PFSK-1 (cell line): ENCODE measurements around the gene ERICH4. TPM values are rescaled to one million over a fixed set of nuclear protein-coding genes. Genes with fewer than 3 reads are reported as not detected.
A peak's percentile ranks its signal among the peaks of the same experiment; 100 is the strongest.

ENCODE experiments used
- FOXP2 ChIP-seq: optimal IDR thresholded peaks from 2 replicates; pipeline ENCODE3; 2011; ENCODE audit warnings: borderline replicate concordance, control low read depth, inconsistent platforms; ENCODE audit not compliant: insufficient read depth; ENCODE audit errors: extremely low read length, extremely low read depth
- POLR2AphosphoS5 ChIP-seq: IDR thresholded peaks from 2 replicates; pipeline ENCODE4 v1.6.1; 2012; ENCODE audit warnings: low read depth, mild to moderate bottlenecking, control low read depth, low read length, moderate library complexity
- REST ChIP-seq, 2 experiments: IDR thresholded peaks; 2 replicates each; pipeline versions ENCODE4 v1.6.1 to v1.8.0; 2011 to 2012; ENCODE audit warnings: low read depth in 2 of 2, low read length in 2 of 2, control low read depth in 1 of 2, inconsistent platforms in 1 of 2, mild to moderate bottlenecking in 1 of 2, moderate library complexity in 1 of 2; ENCODE audit not compliant: insufficient read depth in 1 of 2
- SIN3A ChIP-seq: IDR thresholded peaks from 2 replicates; pipeline ENCODE4 v1.6.1; 2012; ENCODE audit warnings: mild to moderate bottlenecking, low read length, moderate library complexity, borderline replicate concordance; ENCODE audit not compliant: insufficient read depth
- TAF1 ChIP-seq: IDR thresholded peaks from 2 replicates; pipeline ENCODE4 v1.6.1; 2012; ENCODE audit warnings: low read length, control low read depth, borderline replicate concordance; ENCODE audit not compliant: insufficient read depth
- polyA plus RNA-seq: library from polyadenylated mRNA; unstranded; fragments of >200 nt; gene quantifications from one replicate; pipeline ENCODE4 v1.2.1, GENCODE V29; 2012; ENCODE audit warnings: low read depth, missing spikeins; ENCODE audit not compliant: insufficient read length

The ERICH4 gene, protein sequence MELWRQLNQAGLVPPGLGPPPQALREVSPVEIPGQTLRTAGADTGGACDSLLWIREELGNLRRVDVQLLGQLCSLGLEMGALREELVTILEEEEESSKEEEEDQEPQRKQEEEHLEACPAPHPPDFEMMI
- polyA plus RNA-seq: not detected

- TF ChIP-seq REST (IDR thresholded peaks at IDR 0.05; ENCODE audit: insufficient read depth in 1 of 2, low read depth in 2 of 2, low read length in 2 of 2) (no peak), POLR2AphosphoS5 (no peak), TAF1 (no peak), SIN3A (no peak), FOXP2 (no peak)
Observed at GRCh38 chr19:41442473-41443355, at the start of gene ERICH4. Gene ERICH4 (plus strand): TSS chr19:41443156. CDS start chr19:41443170, 14 bp downstream.

DNA sequence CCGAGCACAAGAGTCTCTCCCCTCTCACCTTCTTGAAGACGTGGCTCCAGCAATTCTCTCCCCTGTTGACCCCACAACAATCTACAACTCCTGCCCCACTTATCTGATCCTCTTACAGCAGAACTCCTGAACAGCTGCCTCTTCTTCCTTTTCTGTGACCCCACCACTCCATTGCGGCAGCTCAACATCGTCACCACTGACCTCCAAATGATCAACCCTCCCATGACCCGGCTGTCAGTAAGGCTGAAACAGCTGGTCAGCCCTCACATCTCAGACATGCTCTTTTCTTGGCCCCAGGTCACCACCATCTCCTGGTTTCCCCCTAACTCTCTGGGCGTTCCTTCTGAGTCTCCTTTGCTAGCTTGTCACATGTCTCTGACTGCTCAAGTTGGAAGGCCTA, 47.6 kb upstream of the ERICH4 start:
- TF ChIP-seq TAF1 (no peak), SIN3A (no peak), FOXP2 (no peak), REST (IDR thresholded peaks at IDR 0.05; ENCODE audit: insufficient read depth in 1 of 2, low read depth in 2 of 2, low read length in 2 of 2) (no peak), POLR2AphosphoS5 (no peak)

- peak; percentile 14 to 40; a peak in 1 of 4 replicates for TF ChIP-seq REST (IDR thresholded peaks at IDR 0.05; ENCODE audit: insufficient read depth in 1 of 2, low read depth in 2 of 2, low read length in 2 of 2)
- TF ChIP-seq SIN3A: peak; percentile 98
- peak; percentile 99 for TF ChIP-seq FOXP2
- peak; percentile 83; the same call in 1 of the 2 replicates for TF ChIP-seq TAF1
- TF ChIP-seq POLR2AphosphoS5: peak; percentile 49; the same call in 1 of the 2 replicates
Observed at GRCh38 chr19:41397086-41398049, 45.6 kb upstream of the ERICH4 start, which contains the start of the genes BCKDHA and EXOSC5. Gene BCKDHA (plus strand): TSS chr19:41397818. CDS start chr19:41397828, 10 bp downstream. Gene EXOSC5 (minus strand): TSS chr19:41397359. CDS start chr19:41397328, 31 bp downstream.

GRCh38 chr19:41398050-41398418, 44.9 kb upstream of the ERICH4 start:
- TF ChIP-seq SIN3A (no peak), FOXP2 (no peak)

- TF ChIP-seq SIN3A: no peak
- no peak for TF ChIP-seq REST (IDR thresholded peaks at IDR 0.05; ENCODE audit: insufficient read depth in 1 of 2, low read depth in 2 of 2, low read length in 2 of 2)
- TF ChIP-seq TAF1: no peak
- TF ChIP-seq FOXP2: no peak
- no peak for TF ChIP-seq POLR2AphosphoS5
Observed at GRCh38 chr19:41398598-41398997, 44.4 kb upstream of the ERICH4 start.
